Chondrocyte (in vitro differentiated cells): ENCODE results near the gene KIF5C. TPM values are rescaled to one million over a fixed set of nuclear protein-coding genes. Genes with fewer than 3 reads are reported as not detected.

ENCODE experiments used
- DNase-seq: peaks from one replicate; pipeline ENCODE4 v3.0.0; 2021; ENCODE audit warnings: mixed read lengths, low spot score
- H3K27ac Mint-ChIP-seq: one replicate; pipeline ENCODE4 v1.8.0; 2021; ENCODE audit warnings: mild to moderate bottlenecking, moderate library complexity, mixed read lengths; ENCODE audit not compliant: unreplicated experiment
- H3K27me3 Mint-ChIP-seq: 2 replicates; pipeline ENCODE4 v1.8.0; 2021; ENCODE audit warnings: low read depth, mixed read lengths
- H3K36me3 Mint-ChIP-seq: 2 replicates; pipeline ENCODE4 v1.8.0; 2021; ENCODE audit warnings: low read depth, mixed read lengths
- H3K4me1 Mint-ChIP-seq: 2 replicates; pipeline ENCODE4 v1.8.0; 2021; ENCODE audit warnings: low read depth, mild to moderate bottlenecking, mixed read lengths
- H3K4me3 Mint-ChIP-seq: one replicate; pipeline ENCODE4 v1.8.0; 2021; ENCODE audit warnings: mild to moderate bottlenecking, moderate library complexity, mixed read lengths; ENCODE audit not compliant: unreplicated experiment
- H3K9me3 Mint-ChIP-seq: 2 replicates; pipeline ENCODE4 v1.8.0; 2021; ENCODE audit warnings: low read depth, mixed read lengths
- CTCF ChIP-seq: fragments of 200-600 bp; sonication (generic); IDR thresholded peaks from 2 replicates; pipeline ENCODE4 v1.5.0; 2021; ENCODE audit warnings: antibody characterized with exemption, mild to moderate bottlenecking, moderate library complexity
- total RNA-seq: library from RNA; stranded (reverse); gene quantifications from 3 replicates; pipeline ENCODE4 v1.2.1, GENCODE V29; 2021

Gene KIF5C
- total RNA-seq, 1 donor from 2014 or later: 3.1 TPM

GRCh38 chr2:149004836-149005235 is 129.8 kb downstream of the KIF5C start:
- no peak for TF ChIP-seq CTCF
- Mint-ChIP-seq H3K4me1 (peaks cover 27% of the 10 kb centered on the region), H3K27ac (peak overlapping the region; percentile 53), H3K36me3 (peaks cover 6% of the 10 kb centered on the region), H3K27me3 (no peaks in the 10 kb centered on the region), H3K4me3 (no peak overlapping the region), H3K9me3 (no peaks in the 10 kb centered on the region)
- no peak for DNase-seq

- peak overlapping the region; percentile 53 for H3K27ac Mint-ChIP-seq
- H3K4me1 Mint-ChIP-seq: peaks cover 23% of the 10 kb centered on the region
- no peak for TF ChIP-seq CTCF
- no peak for DNase-seq
- H3K36me3 Mint-ChIP-seq: peaks cover 6% of the 10 kb centered on the region
- H3K9me3 Mint-ChIP-seq: no peaks in the 10 kb centered on the region
- H3K4me3 Mint-ChIP-seq: no peak overlapping the region
- H3K27me3 Mint-ChIP-seq: no peaks in the 10 kb centered on the region
These were observed 130.5 kb downstream of the KIF5C start for GRCh38 chr2:149005471-149006077.

- Mint-ChIP-seq H3K27ac (no peak overlapping the region), H3K27me3 (no peaks in the 10 kb centered on the region), H3K9me3 (no peaks in the 10 kb centered on the region), H3K4me1 (peaks cover 23% of the 10 kb centered on the region), H3K4me3 (no peak overlapping the region), H3K36me3 (peaks cover 6% of the 10 kb centered on the region)
- DNase-seq: no peak
- TF ChIP-seq CTCF: no peak
These were observed 132.0 kb downstream of the KIF5C start for GRCh38 chr2:149006883-149007543.

GRCh38 chr2:149008381-149008780 is 133.4 kb downstream of the KIF5C start:
- Mint-ChIP-seq H3K27me3 (no peaks in the 10 kb centered on the region), H3K9me3 (no peaks in the 10 kb centered on the region), H3K4me1 (peaks cover 23% of the 10 kb centered on the region), H3K4me3 (no peak overlapping the region), H3K27ac (no peak overlapping the region), H3K36me3 (no peaks in the 10 kb centered on the region)
- no peak for TF ChIP-seq CTCF
- no peak for DNase-seq

- H3K4me1 Mint-ChIP-seq: peaks cover 17% of the 10 kb centered on the region
- TF ChIP-seq CTCF: no peak
- no peaks in the 10 kb centered on the region for H3K9me3 Mint-ChIP-seq
- H3K27me3 Mint-ChIP-seq: no peaks in the 10 kb centered on the region
- H3K4me3 Mint-ChIP-seq: no peak overlapping the region
- no peaks in the 10 kb centered on the region for H3K36me3 Mint-ChIP-seq
- no peak for DNase-seq
- no peak overlapping the region for H3K27ac Mint-ChIP-seq
These were observed 134.8 kb downstream of the KIF5C start for GRCh38 chr2:149009576-149010461.
